CD4-positive, alpha-beta memory T cell (primary cell): ENCODE data around the gene MACROD2. TPM values are rescaled to one million over a fixed set of nuclear protein-coding genes. Genes with fewer than 3 reads are reported as not detected.

Source experiments
- CTCF ChIA-PET: fragments of 350-600 bp; sonication (Branson Sonifier 250); formaldehyde crosslinking; loops from one replicate; lab custom pipeline; 2021; ENCODE audit warnings: inconsistent platforms; ENCODE audit not compliant: partially characterized antibody; lab: Charles Lee
- POLR2A ChIA-PET: fragments of 350-600 bp; sonication (Branson Sonifier 250); formaldehyde crosslinking; loops from one replicate; lab custom pipeline; 2021; ENCODE audit not compliant: partially characterized antibody; lab: Charles Lee
- DNase-seq, 5 donors: peaks; one replicate each; pipeline versions ENCODE4 v3.0.0 to v3.0.0-alpha.2; 2020 to 2022; ENCODE audit warnings: mixed read lengths in 1 of 5
- H3K27ac ChIP-seq: one replicate; pipeline ENCODE4 v1.7.0; 2013; ENCODE audit warnings: low read depth, low read length
- H3K27me3 ChIP-seq: 2 replicates; pipeline ENCODE4 v1.7.0; 2013; ENCODE audit warnings: mild to moderate bottlenecking, low read length, moderate library complexity; ENCODE audit not compliant: insufficient read depth
- H3K36me3 ChIP-seq: 2 replicates; pipeline ENCODE4 v1.7.0; 2013; ENCODE audit warnings: mild to moderate bottlenecking, low read length, moderate library complexity; ENCODE audit not compliant: insufficient read depth
- H3K4me1 ChIP-seq: 2 replicates; pipeline ENCODE4 v1.7.0; 2013; ENCODE audit warnings: mild to moderate bottlenecking, low read length, moderate library complexity; ENCODE audit not compliant: insufficient read depth
- H3K4me3 ChIP-seq, 2 donors: one replicate each; pipeline ENCODE4 v1.7.0; 2013; ENCODE audit warnings: low read length in 2 of 2, mild to moderate bottlenecking in 1 of 2
- H3K9me3 ChIP-seq, 2 donors: one replicate each; pipeline ENCODE4 v1.7.0; 2013; ENCODE audit warnings: low read length in 2 of 2, control low read depth in 1 of 2; ENCODE audit not compliant: control insufficient read depth in 1 of 2
- H3K27ac Mint-ChIP-seq, 7 donors: one replicate each; pipeline ENCODE4 v1.8.0; 2020 to 2021; ENCODE audit warnings: mixed read lengths in 7 of 7, mild to moderate bottlenecking in 6 of 7, inconsistent platforms in 3 of 7, moderate library complexity in 3 of 7
- H3K27me3 Mint-ChIP-seq, 2 donors: one replicate each; pipeline ENCODE4 v1.8.0; 2020 to 2021; ENCODE audit warnings: mixed read lengths in 2 of 2
- H3K36me3 Mint-ChIP-seq, 2 donors: one replicate each; pipeline ENCODE4 v1.8.0; 2020 to 2021; ENCODE audit warnings: mixed read lengths in 2 of 2, inconsistent platforms in 1 of 2, mild to moderate bottlenecking in 1 of 2
- H3K4me1 Mint-ChIP-seq, 4 donors: one replicate each; pipeline ENCODE4 v1.8.0; 2020 to 2021; ENCODE audit warnings: mixed read lengths in 4 of 4, mild to moderate bottlenecking in 1 of 4
- H3K4me3 Mint-ChIP-seq, 8 donors: one replicate each; pipeline ENCODE4 v1.8.0; 2020 to 2021; ENCODE audit warnings: mixed read lengths in 8 of 8, mild to moderate bottlenecking in 7 of 8, moderate library complexity in 6 of 8, inconsistent platforms in 3 of 8
- H3K9me3 Mint-ChIP-seq, 8 donors: one replicate each; pipeline ENCODE4 v1.8.0; 2020 to 2021; ENCODE audit warnings: mixed read lengths in 8 of 8, mild to moderate bottlenecking in 5 of 8, inconsistent platforms in 3 of 8, moderate library complexity in 1 of 8
- intact Hi-C: fragments of 100-400 bp; cut with micrococcal nuclease; formaldehyde crosslinking; loops from one replicate; pipeline ENCODE4 v1.15.1; 2023
- polyA plus RNA-seq, 2 donors: library from polyadenylated mRNA; unstranded; fragments of 300-500 nt; fragmentation: Illumina TruSeq; gene quantifications; one replicate each; pipeline ENCODE4 v1.2.3, GENCODE V29; 2021
- total RNA-seq, 2 experiments: library from RNA; stranded (reverse); gene quantifications; one replicate each; pipeline ENCODE4 v1.2.3, GENCODE V29; 2021

Gene MACROD2
- total and polyA plus RNA-seq, 4 experiments from 2014 or later, result not detected

DNA sequence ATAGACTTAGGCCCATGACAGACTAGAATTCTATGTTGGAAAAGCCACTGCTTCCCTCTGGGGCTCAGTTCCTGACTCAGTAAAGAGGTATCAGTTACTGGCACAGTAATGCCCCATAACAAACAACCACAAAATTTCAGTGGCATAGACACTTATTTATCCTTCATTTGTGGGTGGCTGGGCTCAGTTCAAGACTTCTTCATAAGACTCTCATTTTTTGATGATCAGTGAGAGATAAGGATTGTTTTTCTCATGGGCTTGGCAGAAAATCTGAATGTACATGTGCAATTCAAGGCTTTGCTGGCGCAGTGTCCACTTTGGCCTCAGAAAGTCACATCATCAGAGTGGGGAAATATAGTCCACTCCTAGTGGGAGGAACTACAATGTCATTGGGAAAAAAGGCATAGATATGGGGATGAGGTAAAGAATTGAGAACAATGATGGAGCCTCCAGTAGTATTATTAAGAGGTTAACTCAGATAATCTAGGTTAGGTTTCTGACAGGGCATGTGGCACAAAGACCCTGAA lies 726.7 kb downstream of the MACROD2 start:
- ChIA-PET CTCF (no interaction called here), POLR2A (no interaction called here)

DNA sequence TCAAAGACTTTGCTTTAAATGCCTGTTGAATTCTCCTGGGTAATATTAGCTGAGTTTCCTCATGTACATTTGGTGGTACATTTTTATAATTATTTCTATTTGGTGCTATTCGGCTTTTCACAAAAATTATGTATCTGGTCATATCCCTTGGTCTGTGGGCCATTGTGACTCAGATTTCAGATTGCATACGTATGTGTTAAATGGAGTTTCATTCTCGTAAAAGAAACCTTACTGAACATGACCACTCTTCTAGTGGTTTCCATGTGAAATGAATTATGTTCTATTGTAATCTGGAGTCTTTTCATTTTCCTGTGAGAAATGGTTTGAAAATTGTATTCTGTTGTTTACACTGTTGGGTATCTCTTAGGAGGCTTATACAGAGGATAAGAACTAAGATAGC lies 728.3 kb downstream of the MACROD2 start:
- no peaks in the 10 kb centered on the region for H3K9me3 ChIP-seq
- DNase-seq, result no peak
- ChIA-PET POLR2A (no interaction called here), CTCF (no interaction called here)
- Mint-ChIP-seq H3K27ac (no peak overlapping the region), H3K27me3 (no peaks in the 10 kb centered on the region), H3K4me1 (no peaks in the 10 kb centered on the region), H3K9me3 (peaks cover 2 to 42% (median 10%) of the 10 kb centered on the region in 8 donors), H3K36me3 (no peaks in the 10 kb centered on the region), H3K4me3 (no peak overlapping the region)
- no peak overlapping the region for H3K27ac ChIP-seq
- H3K4me1 ChIP-seq, result no peaks in the 10 kb centered on the region
- intact Hi-C loops, result no loop called here
- no peaks in the 10 kb centered on the region for H3K36me3 ChIP-seq
- H3K27me3 ChIP-seq, result no peaks in the 10 kb centered on the region
- no peak overlapping the region for H3K4me3 ChIP-seq

More for the DNA sequence above, 726.7 kb downstream of the MACROD2 start:
- Mint-ChIP-seq H3K9me3 (peaks cover 2 to 42% (median 11%) of the 10 kb centered on the region in 8 donors), H3K4me3 (no peak overlapping the region), H3K27ac (no peak overlapping the region), H3K36me3 (no peaks in the 10 kb centered on the region), H3K4me1 (no peaks in the 10 kb centered on the region), H3K27me3 (no peaks in the 10 kb centered on the region)
- no peaks in the 10 kb centered on the region for H3K36me3 ChIP-seq
- no peaks in the 10 kb centered on the region for H3K27me3 ChIP-seq
- H3K27ac ChIP-seq, result no peak overlapping the region
- H3K4me1 ChIP-seq, result no peaks in the 10 kb centered on the region
- intact Hi-C loops, result no loop called here
- no peak overlapping the region for H3K4me3 ChIP-seq
- no peaks in the 10 kb centered on the region for H3K9me3 ChIP-seq
- DNase-seq, result no peak

DNA sequence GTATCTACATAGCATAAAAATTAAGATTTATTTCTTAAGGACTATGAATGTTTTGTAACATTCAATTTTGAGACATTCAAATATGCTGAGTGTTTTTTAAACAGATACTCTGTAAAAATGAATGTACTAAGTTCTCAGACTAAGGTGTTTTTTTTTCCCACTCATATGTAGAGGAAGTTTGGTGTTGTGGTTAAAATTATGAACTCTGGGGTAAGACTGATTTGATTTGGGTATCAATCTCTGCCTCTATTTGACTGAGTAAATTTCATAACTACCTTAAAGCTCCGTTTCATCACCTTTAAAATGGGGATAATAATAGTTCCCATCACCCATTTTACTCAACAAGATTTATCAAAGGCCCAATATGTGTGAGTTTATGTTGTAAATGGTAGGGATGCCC lies 728.7 kb downstream of the MACROD2 start:
- no peaks in the 10 kb centered on the region for H3K4me1 ChIP-seq
- H3K9me3 ChIP-seq, result no peaks in the 10 kb centered on the region
- no peak for DNase-seq
- Mint-ChIP-seq H3K4me1 (no peaks in the 10 kb centered on the region), H3K27me3 (no peaks in the 10 kb centered on the region), H3K36me3 (no peaks in the 10 kb centered on the region), H3K9me3 (peaks cover 2 to 42% (median 10%) of the 10 kb centered on the region in 8 donors), H3K27ac (no peak overlapping the region), H3K4me3 (no peak overlapping the region)
- intact Hi-C loops, result no loop called here
- H3K27me3 ChIP-seq, result no peaks in the 10 kb centered on the region
- POLR2A ChIA-PET, result no interaction called here
- no peak overlapping the region for H3K27ac ChIP-seq
- no peak overlapping the region for H3K4me3 ChIP-seq
- CTCF ChIA-PET, result no interaction called here
- H3K36me3 ChIP-seq, result no peaks in the 10 kb centered on the region

DNA sequence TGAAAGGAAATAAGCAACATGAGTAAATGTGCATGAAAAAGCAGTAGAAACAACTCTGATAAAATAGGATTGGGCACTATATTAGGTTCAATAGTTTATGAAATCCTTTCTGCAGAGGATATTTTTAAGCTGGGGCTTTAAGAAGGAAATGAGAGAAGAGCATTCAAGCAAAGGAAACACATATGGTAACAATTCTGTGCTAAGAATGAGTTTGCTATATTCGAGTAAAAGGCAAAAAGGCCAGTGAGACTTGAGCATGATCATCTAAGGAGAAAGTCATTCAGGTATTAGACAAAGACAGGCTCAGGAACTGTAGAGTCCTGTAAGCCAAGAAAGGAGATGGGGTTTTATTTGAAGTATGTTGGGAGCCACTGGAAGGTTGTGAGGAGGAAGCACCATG lies 729.2 kb downstream of the MACROD2 start:
- ChIA-PET POLR2A (no interaction called here), CTCF (no interaction called here)
- Mint-ChIP-seq H3K27me3 (no peaks in the 10 kb centered on the region), H3K27ac (no peak overlapping the region), H3K9me3 (peaks cover 0 to 37% (median 8%) of the 10 kb centered on the region in 8 donors), H3K36me3 (no peaks in the 10 kb centered on the region), H3K4me1 (no peaks in the 10 kb centered on the region), H3K4me3 (no peak overlapping the region)
- Histone ChIP-seq H3K27me3 (no peaks in the 10 kb centered on the region), H3K4me3 (no peak overlapping the region), H3K9me3 (no peaks in the 10 kb centered on the region), H3K27ac (no peak overlapping the region), H3K36me3 (no peaks in the 10 kb centered on the region), H3K4me1 (no peaks in the 10 kb centered on the region)
- DNase-seq, result no peak
- intact Hi-C loops, result no loop called here

DNA sequence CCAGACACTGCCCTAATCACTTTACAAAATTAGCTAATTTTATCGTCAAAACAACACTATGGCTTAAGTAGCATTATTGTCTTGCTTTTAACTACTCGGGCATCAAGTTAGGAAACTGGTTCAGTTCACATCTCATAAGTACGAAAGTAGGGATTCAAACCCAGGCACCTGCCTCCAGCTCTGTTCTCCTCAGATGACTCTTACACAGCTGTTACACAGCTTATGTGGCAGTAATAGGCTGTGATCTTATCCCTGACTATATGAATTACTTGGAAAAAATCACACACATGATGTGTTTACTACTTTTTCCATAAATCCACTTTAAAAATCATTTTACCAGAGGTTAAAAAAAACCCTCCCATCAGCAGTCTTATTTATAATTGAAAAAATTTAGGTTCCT lies 731.3 kb downstream of the MACROD2 start:
- Histone ChIP-seq H3K4me3 (no peak overlapping the region), H3K9me3 (no peaks in the 10 kb centered on the region), H3K4me1 (no peaks in the 10 kb centered on the region), H3K27ac (no peak overlapping the region), H3K36me3 (no peaks in the 10 kb centered on the region), H3K27me3 (no peaks in the 10 kb centered on the region)
- H3K27me3 Mint-ChIP-seq, result no peaks in the 10 kb centered on the region
- POLR2A ChIA-PET, result no interaction called here
- H3K4me3 Mint-ChIP-seq, result no peak overlapping the region
- DNase-seq, result no peak
- no peaks in the 10 kb centered on the region for H3K4me1 Mint-ChIP-seq
- peaks cover 0 to 26% (median 4%) of the 10 kb centered on the region in 8 donors for H3K9me3 Mint-ChIP-seq
- H3K27ac Mint-ChIP-seq, result no peak overlapping the region
- H3K36me3 Mint-ChIP-seq, result no peaks in the 10 kb centered on the region
- intact Hi-C loops, result no loop called here
- CTCF ChIA-PET, result no interaction called here

DNA sequence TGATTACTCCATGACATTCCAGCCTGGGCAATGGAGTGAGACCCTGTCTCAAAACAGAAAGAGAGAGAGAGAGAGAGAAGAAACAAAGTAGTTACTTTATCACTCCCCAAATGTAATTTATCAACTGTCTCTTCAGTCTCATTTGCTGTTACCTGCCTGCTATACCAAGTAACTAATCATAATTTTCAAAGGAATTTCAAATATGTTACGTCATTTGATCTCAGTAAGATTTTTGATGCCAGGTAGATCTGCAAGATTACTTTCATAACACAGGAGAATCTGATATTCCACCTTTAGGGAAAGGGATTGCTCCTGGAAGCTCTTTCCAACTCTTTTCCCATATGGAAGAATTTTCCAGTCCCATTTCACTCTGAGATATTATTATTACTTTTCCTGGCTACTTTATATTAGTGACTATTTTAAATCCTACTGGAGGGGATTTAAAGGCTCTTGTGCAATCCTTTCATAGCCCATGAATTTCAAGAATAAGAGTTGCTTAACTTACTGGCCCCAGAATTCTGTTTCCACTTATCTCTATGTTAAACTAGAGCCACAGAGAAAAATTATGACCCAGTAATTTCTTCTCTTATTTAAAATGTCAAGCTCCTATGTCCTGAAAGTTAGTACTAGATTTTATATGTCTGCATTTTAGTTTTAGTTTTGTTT lies 732.3 kb downstream of the MACROD2 start:
- Mint-ChIP-seq H3K27me3 (no peaks in the 10 kb centered on the region), H3K27ac (no peak overlapping the region), H3K4me1 (no peaks in the 10 kb centered on the region), H3K4me3 (no peak overlapping the region), H3K9me3 (peaks cover 0 to 18% (median 5%) of the 10 kb centered on the region in 8 donors), H3K36me3 (no peaks in the 10 kb centered on the region)
- Histone ChIP-seq H3K9me3 (no peaks in the 10 kb centered on the region), H3K4me3 (no peak overlapping the region), H3K36me3 (no peaks in the 10 kb centered on the region), H3K27me3 (no peaks in the 10 kb centered on the region), H3K4me1 (no peaks in the 10 kb centered on the region), H3K27ac (no peak overlapping the region)
- ChIA-PET POLR2A (no interaction called here), CTCF (no interaction called here)
- intact Hi-C loops, result no loop called here
- no peak for DNase-seq

DNA sequence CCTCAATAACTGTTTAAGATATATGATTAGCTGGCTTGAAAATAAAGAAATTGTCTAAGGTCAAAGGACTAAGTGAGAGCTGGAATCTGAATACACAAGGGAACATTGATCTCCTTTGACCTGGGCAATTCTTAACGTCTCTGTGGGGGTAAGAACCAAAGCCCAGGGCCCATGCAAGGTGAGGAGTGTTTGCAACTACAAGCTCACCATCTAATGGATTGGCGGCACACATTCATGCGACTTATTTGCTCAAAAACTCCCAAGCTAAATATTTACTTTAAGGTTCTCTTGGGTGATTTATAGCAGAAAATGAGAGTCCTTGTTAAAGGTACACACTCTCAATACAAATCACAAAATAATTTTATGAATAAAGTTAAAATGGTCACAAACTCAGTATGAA lies 734.1 kb downstream of the MACROD2 start:
- Mint-ChIP-seq H3K36me3 (no peaks in the 10 kb centered on the region), H3K4me3 (no peak overlapping the region), H3K27ac (no peak overlapping the region), H3K9me3 (peaks cover 2 to 14% (median 5%) of the 10 kb centered on the region in 8 donors), H3K4me1 (no peaks in the 10 kb centered on the region), H3K27me3 (no peaks in the 10 kb centered on the region)
- intact Hi-C loops, result no loop called here
- ChIA-PET POLR2A (no interaction called here), CTCF (no interaction called here)
- no peak overlapping the region for H3K4me3 ChIP-seq
- H3K4me1 ChIP-seq, result no peaks in the 10 kb centered on the region
- H3K36me3 ChIP-seq, result no peaks in the 10 kb centered on the region
- DNase-seq, result no peak
- no peaks in the 10 kb centered on the region for H3K27me3 ChIP-seq
- no peaks in the 10 kb centered on the region for H3K9me3 ChIP-seq
- no peak overlapping the region for H3K27ac ChIP-seq
